GM13976 (cell line): Measurements from ENCODE around the gene POU2AF2.
"Not testable (repeated sequence)": the region's sequence is repeated elsewhere in the genome, so short reads cannot be mapped to it uniquely, and the experiment has no call there.

Experiments used
- DNase-seq: peaks from one replicate; pipeline ENCODE4 v3.0.0; 2012; ENCODE audit warnings: low spot score
- CTCF ChIP-seq: IDR thresholded peaks from 2 replicates; pipeline ENCODE4 v1.5.1; 2012; ENCODE audit warnings: borderline replicate concordance, mild to moderate bottlenecking; ENCODE audit not compliant: insufficient read depth; ENCODE audit errors: extremely low read depth, missing control alignments, control extremely low read depth
- in situ Hi-C: fragments of 300-500 bp; cut with MboI; formaldehyde crosslinking; loops from one replicate; pipeline ENCODE4 v1.12.0; 2022; ENCODE audit warnings: low sequenced_read_pairs, mixed read lengths, inconsistent platforms; ENCODE audit not compliant: unreplicated experiment

Gene POU2AF2

GRCh38 chr11:111265421-111265820 is 19.9 kb downstream of the POU2AF2 start:
- no peak for TF ChIP-seq CTCF
- DNase-seq, result no peak
- in situ Hi-C loops, result no loop called here

GRCh38 chr11:111268303-111268702 is 22.8 kb downstream of the POU2AF2 start:
- in situ Hi-C loops, result not testable (repeated sequence)

GRCh38 chr11:111269146-111269868 is 23.8 kb downstream of the POU2AF2 start:
- in situ Hi-C loops, result no loop called here

More at GRCh38 chr11:111268303-111268702, 22.8 kb downstream of the POU2AF2 start:
- not testable (repeated sequence) for DNase-seq

GRCh38 chr11:111272420-111272819 is 26.9 kb downstream of the POU2AF2 start:
- no peak for DNase-seq
- in situ Hi-C loops, result no loop called here
- TF ChIP-seq CTCF, result no peak

More at GRCh38 chr11:111269146-111269868, 23.8 kb downstream of the POU2AF2 start:
- DNase-seq, result no peak
- TF ChIP-seq CTCF, result no peak

GRCh38 chr11:111282562-111283075 is 37.1 kb downstream of the POU2AF2 start:
- in situ Hi-C loops, result loop anchor here (5.0 kb wide), 1 partner anchor 145 kb away; no protein-coding TSS in a partner anchor
- no peak for DNase-seq
- TF ChIP-seq CTCF, result no peak

- in situ Hi-C loops, result loop anchor here (5.0 kb wide), 1 partner anchor 143 kb away; no protein-coding TSS in a partner anchor
- no peak for TF ChIP-seq CTCF
- DNase-seq, result no peak
Observed at GRCh38 chr11:111283945-111284481, 38.5 kb downstream of the POU2AF2 start.
